Neural cell (in vitro differentiated cells): ENCODE measurements around the gene ZNF831.

Experiments
- EP300 ChIP-seq: fragments of 450-650 bp; conservative IDR thresholded peaks from 2 replicates; pipeline ENCODE4 v1.6.1; 2014; ENCODE audit warnings: antibody characterized with exemption, mild to moderate bottlenecking, moderate library complexity; ENCODE audit not compliant: poor library complexity, severe bottlenecking
- EZH2 ChIP-seq: fragments of 200-600, 300-800 bp; shearing (Covaris generic), sonication (generic); IDR thresholded peaks from 2 replicates; pipeline ENCODE4 v1.6.1; 2014; ENCODE audit warnings: antibody characterized with exemption, low read length, borderline replicate concordance, mild to moderate bottlenecking; ENCODE audit not compliant: insufficient read depth, poor library complexity, severe bottlenecking
- POLR2AphosphoS5 ChIP-seq: IDR thresholded peaks from 2 replicates; pipeline ENCODE4 v1.6.1; 2012
- RAD21 ChIP-seq: fragments of 450-650 bp; conservative IDR thresholded peaks from 2 replicates; pipeline ENCODE4 v1.6.1; 2014; ENCODE audit warnings: antibody characterized with exemption, mild to moderate bottlenecking, moderate library complexity
- TAF1 ChIP-seq: IDR thresholded peaks from 2 replicates; pipeline ENCODE4 v1.6.1; 2012; ENCODE audit warnings: low read depth
- TF ChIP-seq, protein P1 (sequence below): fragments of 450-650 bp; IDR thresholded peaks from 2 replicates; pipeline ENCODE4 v1.5.1; 2014; ENCODE audit warnings: antibody characterized with exemption, mild to moderate bottlenecking, moderate library complexity; ENCODE audit not compliant: poor library complexity, severe bottlenecking

DNA sequence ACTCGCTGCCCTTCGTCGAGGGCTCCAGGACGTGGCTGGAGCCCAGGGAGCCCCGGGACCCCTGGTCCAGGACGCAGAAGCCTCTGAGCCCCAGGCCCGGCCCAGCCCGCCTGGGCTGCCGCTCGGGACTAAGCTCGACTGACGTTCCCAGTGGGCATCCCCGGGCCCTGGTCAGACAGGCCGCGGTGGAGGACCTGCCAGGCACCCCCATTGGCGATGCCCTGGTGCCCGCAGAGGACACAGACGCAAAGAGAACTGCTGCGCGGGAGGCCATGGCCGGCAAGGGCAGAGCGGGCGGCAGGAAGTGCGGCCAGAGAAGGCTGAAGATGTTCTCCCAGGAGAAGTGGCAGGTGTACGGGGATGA, 28.9 kb downstream of the ZNF831 start:
- TF ChIP-seq RAD21 (no peak), POLR2AphosphoS5 (no peak), TAF1 (no peak), EP300 (no peak), EZH2 (no peak)
- TF ChIP-seq, protein P1, sequence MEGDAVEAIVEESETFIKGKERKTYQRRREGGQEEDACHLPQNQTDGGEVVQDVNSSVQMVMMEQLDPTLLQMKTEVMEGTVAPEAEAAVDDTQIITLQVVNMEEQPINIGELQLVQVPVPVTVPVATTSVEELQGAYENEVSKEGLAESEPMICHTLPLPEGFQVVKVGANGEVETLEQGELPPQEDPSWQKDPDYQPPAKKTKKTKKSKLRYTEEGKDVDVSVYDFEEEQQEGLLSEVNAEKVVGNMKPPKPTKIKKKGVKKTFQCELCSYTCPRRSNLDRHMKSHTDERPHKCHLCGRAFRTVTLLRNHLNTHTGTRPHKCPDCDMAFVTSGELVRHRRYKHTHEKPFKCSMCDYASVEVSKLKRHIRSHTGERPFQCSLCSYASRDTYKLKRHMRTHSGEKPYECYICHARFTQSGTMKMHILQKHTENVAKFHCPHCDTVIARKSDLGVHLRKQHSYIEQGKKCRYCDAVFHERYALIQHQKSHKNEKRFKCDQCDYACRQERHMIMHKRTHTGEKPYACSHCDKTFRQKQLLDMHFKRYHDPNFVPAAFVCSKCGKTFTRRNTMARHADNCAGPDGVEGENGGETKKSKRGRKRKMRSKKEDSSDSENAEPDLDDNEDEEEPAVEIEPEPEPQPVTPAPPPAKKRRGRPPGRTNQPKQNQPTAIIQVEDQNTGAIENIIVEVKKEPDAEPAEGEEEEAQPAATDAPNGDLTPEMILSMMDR = no peak
